Left renal pelvis (tissue), 4 donors: ENCODE data around the gene GRAMD1C. TPM values are rescaled to one million over a fixed set of nuclear protein-coding genes. Genes with fewer than 3 reads are reported as not detected.
"Not testable (repeated sequence)": the region's sequence is repeated elsewhere in the genome, so short reads cannot be mapped to it uniquely, and the experiment has no call there.

Source experiments
- DNase-seq, 4 donors: peaks; one replicate each; pipeline ENCODE4 v3.0.0-alpha.2; 2013; ENCODE audit warnings: low read depth in 4 of 4, low spot score in 3 of 4
- polyA plus RNA-seq, 4 donors: library from polyadenylated mRNA; unstranded; fragments of 120-200 nt; gene quantifications; one replicate each; pipeline ENCODE4 v1.2.1, GENCODE V29; 2013; ENCODE audit not compliant: insufficient read length in 4 of 4

The GRAMD1C gene
- polyA plus RNA-seq, 4 donors, result 3.6 to 23.3 (median 18.2) TPM

DNA sequence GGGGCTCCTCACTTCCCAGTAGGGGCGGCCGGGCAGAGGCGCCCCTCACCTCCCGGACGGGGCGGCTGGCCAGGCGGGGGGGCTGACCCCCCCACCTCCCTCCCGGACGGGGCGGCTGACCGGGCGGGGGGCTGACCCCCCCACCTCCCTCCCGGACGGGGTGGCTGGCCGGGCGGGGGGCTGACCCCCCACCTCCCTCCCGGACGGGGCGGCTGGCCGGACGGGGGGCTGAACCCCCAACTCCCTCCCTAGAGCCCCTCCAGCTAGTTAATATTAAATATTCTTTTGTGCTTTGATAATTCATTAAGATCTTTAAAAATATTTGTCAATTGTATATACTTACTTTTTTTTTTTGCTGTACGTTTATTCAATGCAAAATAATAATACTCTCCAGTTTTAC, 11.3 kb downstream of the GRAMD1C start:
- not testable (repeated sequence) for DNase-seq

- DNase-seq, result not testable (repeated sequence)
Measured at GRCh38 chr3:113850391-113850790, 11.8 kb downstream of the GRAMD1C start.

DNA sequence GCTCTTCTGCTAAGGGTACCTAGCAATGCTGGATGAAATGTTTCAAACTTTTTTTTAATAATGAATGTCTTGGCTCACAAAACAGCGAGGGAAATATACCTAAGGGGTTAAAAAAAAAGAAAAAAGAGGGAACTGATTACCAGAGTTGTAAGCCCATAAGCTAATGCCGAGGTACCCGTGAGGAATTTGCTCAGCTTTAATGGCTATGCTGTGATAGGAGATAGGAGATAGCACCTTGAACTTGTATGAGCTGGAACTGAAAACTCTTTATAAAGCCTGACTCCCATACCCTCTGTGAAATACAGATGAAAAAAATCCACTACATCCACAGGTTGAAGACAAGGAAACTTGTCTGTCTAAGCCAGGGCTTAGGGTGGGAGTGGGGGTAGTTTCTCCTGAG, 13.9 kb downstream of the GRAMD1C start:
- DNase-seq, result no peak

DNA sequence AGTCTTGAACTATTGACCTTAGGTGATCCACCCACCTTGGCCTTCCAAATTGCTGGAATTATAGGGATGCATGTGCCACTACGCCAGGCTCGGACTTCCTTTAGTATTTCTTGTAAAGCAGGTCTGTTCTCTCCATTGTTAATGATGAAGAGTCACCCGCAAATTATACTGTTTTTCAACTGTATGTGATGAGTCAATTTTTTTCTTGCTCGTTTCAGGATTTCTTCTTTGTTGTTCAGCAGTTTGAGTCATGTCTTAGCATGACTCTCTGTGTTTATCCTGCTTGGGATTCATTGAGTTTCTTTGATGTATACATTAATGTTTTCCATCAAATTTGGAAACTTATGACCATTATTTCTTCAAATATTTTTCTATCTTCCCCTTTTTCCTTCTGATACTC, 28.9 kb downstream of the GRAMD1C start:
- DNase-seq, result no peak

DNA sequence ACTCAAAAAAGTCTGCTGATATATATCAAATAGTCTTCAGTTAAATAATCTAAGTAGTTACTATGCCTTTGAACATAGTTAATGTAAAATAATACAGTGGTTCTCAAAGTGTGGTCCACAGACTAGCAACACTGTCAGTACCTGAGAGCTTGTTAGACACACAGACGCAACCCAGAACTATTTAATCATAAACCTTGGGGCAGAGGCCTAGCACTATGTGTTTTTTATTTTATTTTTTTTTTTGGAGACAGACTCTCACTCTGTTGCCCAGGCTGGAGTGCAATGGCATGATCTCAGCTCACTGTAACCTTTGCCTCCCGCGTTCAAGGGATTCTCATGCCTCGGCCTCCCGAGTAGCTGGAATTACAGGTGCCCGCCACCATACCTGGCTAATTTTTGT, 34.7 kb downstream of the GRAMD1C start:
- DNase-seq, result no peak

DNA sequence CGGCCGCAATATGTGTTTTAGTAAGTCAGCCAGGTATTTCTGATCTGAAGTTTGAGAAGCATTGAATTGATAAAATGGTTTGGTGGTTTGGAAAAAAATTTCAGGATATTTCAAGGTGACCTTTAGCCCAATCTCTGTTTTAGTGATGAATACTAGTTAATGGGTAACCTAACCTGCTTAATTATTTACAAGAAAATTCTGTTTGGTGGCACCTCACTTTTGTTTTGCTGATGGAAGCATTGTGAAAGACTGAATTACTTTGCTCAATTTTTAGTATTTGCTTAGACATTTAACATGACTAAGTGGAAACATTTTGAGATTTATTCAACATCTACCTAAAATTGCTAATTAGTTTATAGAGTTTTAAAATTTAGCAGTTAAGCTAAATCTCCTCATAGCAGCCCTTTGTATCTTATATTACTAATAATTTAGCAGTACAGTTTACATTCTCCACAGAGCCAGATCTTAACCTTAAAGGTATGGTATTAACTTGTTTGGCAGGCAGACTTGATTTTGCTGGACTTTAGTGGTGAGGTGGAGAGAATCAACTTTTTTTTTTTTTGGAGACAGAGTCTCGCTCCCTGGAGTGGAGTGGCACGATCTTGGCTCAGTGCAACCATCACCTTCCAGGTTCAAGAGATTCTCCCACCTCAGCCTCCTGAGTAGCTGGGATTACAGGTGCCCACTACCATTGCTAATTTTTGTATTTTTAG, 35.4 kb downstream of the GRAMD1C start:
- peak in 1 of 4 donors; percentile 16 for DNase-seq

DNA sequence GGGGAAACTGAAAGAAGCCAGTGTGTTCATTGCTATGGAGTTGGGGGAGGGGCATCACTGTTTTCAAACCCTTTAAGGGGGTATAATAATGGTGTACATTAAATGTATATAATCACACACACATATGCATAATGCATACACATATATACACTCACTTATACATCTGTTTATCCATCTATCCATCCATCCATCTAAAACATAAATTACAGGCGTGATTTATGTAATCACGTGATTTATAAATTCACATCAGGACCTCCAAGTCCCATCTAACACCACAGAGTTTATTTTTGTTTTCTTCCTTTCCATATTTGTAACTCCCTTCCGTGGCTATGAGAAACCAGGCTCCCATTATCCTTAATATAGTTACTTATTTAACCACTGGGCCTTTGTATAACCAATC, 39.8 kb downstream of the GRAMD1C start:
- no peak for DNase-seq

DNA sequence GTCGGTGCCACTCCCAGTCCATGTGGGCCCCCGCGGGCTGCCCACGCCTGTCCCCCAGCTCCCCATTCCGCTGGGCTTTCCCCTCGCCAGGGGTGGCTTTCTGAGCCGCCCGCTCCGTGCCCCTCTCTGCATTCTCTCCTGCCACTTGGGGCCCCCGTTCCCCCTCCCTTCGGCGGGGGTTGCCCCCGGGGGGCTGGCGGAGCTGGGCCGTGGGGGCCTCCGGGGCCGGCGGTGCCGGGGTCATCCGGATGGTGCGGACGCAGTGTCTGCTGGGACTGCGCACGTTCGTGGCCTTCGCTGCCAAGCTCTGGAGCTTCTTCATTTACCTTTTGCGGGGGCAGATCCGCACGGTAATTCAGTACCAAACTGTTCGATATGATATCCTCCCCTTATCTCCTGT, 46.5 kb downstream of the GRAMD1C start:
- no peak for DNase-seq

GRCh38 chr3:113890256-113890900, 51.8 kb downstream of the GRAMD1C start:
- DNase-seq, result no peak

DNA sequence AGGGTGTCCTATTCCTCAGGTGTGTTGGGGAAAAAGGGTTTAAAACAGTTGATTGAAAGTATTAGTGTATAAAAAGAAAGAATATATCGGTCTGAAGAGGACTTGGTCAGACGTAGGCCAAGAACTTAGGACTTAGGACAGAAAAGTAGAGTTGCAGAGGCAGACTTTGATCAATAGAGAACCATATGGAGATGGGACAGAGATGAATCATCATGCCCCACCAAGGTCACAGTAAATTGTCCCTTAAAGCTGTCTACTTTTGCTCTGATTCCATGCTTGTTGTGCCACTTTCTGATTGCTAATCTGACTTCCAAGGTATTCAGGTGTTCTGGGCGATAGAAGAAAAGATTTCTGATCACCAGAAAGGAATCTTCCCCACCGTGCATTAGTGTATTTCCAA, 56.3 kb downstream of the GRAMD1C start:
- DNase-seq, result no peak

DNA sequence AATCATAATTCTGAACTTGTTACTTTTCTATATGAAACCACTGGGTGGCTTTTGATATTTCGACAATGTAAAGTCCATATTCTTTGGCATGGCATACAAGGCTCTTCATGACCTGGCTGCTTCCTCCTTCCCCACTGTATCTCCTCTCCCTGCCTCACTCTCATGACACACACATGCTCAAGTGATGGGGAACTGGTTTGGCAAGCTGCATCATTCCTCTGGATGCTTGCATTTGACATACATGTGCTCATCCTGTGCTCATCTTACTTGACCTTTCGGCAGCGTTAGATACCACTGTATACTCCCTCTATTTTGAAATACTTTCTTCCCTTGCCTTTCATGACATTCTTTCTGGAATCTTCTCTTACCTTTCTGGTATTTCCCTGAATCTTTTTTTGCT, 57.4 kb downstream of the GRAMD1C start:
- no peak for DNase-seq

DNA sequence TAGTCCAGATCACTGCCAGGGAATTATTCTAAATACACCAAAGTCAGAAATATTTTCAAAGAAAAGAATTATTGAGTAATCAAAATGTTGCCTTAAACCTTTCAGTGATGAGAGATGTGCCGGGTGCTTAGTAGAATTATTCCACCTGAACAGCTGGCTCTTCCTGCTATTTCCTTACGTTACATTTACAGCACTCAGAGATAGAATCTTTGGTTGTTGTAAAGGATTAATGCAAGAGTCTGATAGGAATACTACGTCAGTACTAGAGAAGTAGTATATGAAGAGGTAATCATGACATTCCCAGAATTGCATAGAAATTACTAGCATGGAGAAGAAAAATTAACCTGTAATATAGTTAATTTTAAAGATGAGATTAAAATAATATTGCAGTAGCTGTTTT, 58.3 kb downstream of the GRAMD1C start:
- no peak for DNase-seq

DNA sequence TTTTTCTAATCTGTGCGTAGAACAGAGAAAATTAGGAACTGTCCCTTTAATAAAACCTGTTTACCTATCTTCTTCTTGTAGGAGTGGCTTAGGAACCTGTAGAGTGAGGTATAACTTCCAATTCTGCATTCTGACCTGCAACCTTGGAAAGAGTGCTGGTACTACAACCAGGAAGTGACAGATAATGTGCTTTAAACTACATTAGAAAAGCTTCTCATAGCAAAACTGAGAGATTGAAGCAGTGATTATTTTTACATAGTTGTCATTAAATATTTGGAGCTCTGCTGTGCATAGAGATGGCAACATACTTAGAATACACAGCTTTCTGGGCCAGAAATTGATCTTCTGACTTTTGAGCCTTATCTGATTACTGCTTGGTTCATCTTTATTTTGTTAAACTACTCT, 58.8 kb downstream of the GRAMD1C start:
- DNase-seq, result no peak

DNA sequence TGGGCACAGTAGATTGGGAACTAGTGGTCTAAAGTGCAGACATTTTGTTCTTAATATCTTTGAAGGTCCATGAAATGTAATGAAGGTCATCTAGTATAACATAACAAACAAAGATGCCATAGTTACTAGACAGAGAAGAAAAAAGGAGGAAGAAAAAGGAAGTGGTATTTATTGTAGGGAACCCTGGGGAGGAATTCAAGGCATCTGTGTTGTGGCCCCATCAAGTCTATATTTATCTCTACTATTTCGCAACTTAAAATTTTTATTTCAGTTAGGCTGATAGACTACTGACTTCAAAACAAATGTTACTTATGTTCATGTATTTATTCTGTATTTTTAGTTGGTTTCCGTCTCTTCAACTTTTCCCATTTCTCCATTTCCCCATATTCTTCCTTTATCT, 60.3 kb downstream of the GRAMD1C start:
- no peak for DNase-seq

DNA sequence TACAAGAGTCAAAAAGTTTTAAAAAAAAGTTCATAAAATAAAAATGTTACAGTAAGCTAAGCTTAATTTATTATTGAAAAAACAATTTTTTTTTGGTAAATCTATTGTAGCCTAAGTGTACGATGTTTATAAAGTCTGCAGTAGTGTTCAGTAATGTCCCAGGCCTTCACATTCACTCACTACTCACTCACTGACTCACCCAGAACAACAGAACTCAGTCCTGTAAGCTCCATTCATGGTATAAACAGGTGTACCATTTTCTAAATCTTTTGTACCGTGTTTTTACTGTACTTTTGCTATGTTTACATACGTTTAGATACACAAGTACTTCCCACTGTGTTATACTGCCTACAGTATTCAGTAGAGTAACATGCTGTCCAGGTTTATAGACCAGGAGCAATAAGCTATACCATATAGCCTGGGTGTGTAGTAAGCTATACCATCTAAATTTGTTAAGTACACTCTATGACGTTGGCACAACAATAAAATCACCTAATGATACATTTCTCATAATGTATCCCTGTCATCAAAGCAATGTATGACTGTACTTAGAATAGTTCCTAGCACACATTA, 68.1 kb downstream of the GRAMD1C start:
- DNase-seq, result no peak

DNA sequence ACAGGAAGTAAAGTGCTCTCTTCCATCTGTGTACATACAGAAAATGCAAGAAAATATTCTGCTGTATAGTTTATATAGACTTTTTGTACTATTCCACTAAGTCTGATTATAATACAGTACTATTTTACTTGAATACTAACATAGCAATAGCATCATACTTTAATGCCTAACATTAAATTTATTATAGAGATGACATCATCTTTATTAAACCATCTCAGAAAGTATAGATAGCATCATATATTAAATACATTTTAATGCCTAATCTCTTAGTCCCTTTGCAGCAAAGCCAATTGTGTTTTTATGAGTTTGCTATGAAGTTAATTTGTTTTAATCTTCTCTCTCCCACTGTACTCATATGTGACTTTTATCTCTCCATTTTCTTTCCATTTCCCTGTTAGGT, 69.5 kb downstream of the GRAMD1C start:
- no peak for DNase-seq

DNA sequence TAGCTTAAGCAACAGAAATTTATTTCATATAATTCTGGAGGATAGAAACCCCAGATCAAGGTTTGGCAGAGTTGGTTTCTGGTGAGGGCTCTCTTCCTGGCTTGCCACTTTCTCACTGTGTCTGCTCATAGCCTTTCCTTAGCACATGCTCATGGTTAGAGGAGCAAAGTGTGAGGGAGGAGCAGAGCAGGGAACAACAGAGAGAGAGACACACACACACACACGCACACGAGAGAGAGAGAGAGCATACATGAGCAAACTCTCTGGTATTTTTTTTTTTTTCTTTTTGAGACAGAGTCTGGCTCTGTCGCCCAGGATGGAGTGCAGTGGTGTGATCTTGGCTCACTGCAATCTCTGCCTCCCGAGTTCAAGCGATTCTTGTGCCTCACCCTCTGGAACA, 72.4 kb downstream of the GRAMD1C start:
- DNase-seq, result no peak

- DNase-seq, result peak in 3 of 4 donors; percentile 20 to 35 (median 22)
Measured at GRCh38 chr3:113912552-113913236, 74.1 kb downstream of the GRAMD1C start.

DNA sequence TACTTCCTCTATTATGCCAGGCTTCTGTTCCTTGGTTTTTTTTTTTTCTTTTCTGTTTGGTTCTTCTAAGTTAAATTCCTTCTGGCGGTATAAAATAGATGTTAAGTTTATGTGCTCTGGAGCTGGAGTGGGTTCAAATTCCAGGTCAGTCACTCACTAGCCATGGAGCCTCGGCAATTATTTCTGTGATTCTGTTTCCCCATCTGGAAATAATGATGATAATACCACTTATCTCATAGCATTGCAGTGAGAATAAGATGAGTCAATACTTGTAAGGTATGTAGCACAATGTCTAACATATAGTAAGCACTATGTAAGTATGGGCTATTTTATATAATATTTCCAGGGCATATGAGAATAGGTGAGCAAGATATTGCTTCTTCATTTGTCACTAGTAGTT, 76.1 kb downstream of the GRAMD1C start:
- no peak for DNase-seq

DNA sequence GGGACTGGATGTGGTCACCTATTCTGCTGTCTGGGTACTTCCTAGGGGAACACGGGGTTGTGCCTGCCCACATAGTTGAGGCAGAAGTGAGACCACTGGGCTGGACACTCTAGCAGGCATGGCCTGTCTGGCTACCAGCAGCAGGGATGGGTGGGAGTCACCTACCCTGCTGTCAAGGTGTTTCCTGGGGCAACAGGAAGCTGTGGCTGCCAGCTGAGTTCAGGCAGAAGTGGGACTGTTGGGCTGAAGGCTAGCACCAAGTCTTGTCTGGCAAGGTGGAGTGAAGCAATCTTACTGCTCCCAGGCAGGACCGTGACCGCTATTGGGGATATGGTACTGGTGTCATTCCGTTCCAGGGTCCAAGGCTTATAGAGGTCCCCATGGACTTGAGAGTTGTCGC, 89.0 kb downstream of the GRAMD1C start:
- no peak for DNase-seq

GRCh38 chr3:113946831-113947230, 108.2 kb downstream of the GRAMD1C start:
- no peak for DNase-seq
